Vagina (tissue), 2 donors: ENCODE measurements around the gene HRCT1. TPM values are rescaled to one million over a fixed set of nuclear protein-coding genes. Genes with fewer than 3 reads are reported as not detected.

Source experiments
- DNase-seq, 2 donors: peaks; one replicate each; pipeline ENCODE4 v3.0.0-alpha.2; 2017; ENCODE audit errors: extremely low spot score in 2 of 2
- H3K27ac ChIP-seq: fragments of 200-600 bp; sonication (generic); one replicate; pipeline ENCODE4 v1.5.1; 2019
- H3K27me3 ChIP-seq: fragments of 200-600 bp; sonication (generic); one replicate; pipeline ENCODE4 v1.5.1; 2019
- H3K36me3 ChIP-seq, 2 donors: fragments of 200-600 bp; sonication (generic); one replicate each; pipeline ENCODE4 v1.5.1; 2017 to 2019
- H3K4me1 ChIP-seq: fragments of 200-600 bp; sonication (generic); one replicate; pipeline ENCODE4 v1.5.1; 2019
- H3K4me3 ChIP-seq, 2 donors: fragments of 200-600 bp; sonication (generic); 1 replicate in 1 of 2; 2 replicates in 1 of 2; pipeline ENCODE4 v1.5.1; 2016 to 2019
- H3K9me3 ChIP-seq: fragments of 200-600 bp; sonication (generic); one replicate; pipeline ENCODE4 v1.5.1; 2019
- POLR2A ChIP-seq, 2 donors: fragments of 450-650 bp; IDR thresholded peaks; one replicate each; pipeline ENCODE4 v1.6.1; 2017; ENCODE audit warnings: antibody characterized with exemption in 2 of 2, mild to moderate bottlenecking in 2 of 2, moderate library complexity in 2 of 2
- POLR2AphosphoS5 ChIP-seq, 2 donors: sonication (generic); formaldehyde crosslinking; IDR thresholded peaks; one replicate each; pipeline ENCODE4 v1.9.0; 2017; ENCODE audit warnings: antibody characterized with exemption in 2 of 2, mild to moderate bottlenecking in 2 of 2, low read depth in 1 of 2; ENCODE audit not compliant: insufficient read depth in 1 of 2
- intact Hi-C: fragments of 100-400 bp; cut with DNase I; formaldehyde crosslinking; loops from one replicate; pipeline ENCODE4 v1.15.1; 2023
- total RNA-seq: library from RNA; depleted of rRNA; stranded (reverse); fragments of >200 nt; gene quantifications from one replicate; pipeline ENCODE4 v1.2.3, GENCODE V29; 2016
- TF ChIP-seq, protein P1 (sequence below), 3 experiments: fragments of 450-650 bp in 2 of 3; fragments of 200-600 bp in 1 of 3; sonication (generic) in 1 of 3; IDR thresholded peaks; one replicate each; pipeline ENCODE4 v1.5.1; 2017 to 2019; ENCODE audit warnings: antibody characterized with exemption in 3 of 3, mild to moderate bottlenecking in 2 of 3, moderate library complexity in 2 of 3

The HRCT1 gene
- total RNA-seq, 1 donor from 2014 or later = 5.4 TPM

DNA sequence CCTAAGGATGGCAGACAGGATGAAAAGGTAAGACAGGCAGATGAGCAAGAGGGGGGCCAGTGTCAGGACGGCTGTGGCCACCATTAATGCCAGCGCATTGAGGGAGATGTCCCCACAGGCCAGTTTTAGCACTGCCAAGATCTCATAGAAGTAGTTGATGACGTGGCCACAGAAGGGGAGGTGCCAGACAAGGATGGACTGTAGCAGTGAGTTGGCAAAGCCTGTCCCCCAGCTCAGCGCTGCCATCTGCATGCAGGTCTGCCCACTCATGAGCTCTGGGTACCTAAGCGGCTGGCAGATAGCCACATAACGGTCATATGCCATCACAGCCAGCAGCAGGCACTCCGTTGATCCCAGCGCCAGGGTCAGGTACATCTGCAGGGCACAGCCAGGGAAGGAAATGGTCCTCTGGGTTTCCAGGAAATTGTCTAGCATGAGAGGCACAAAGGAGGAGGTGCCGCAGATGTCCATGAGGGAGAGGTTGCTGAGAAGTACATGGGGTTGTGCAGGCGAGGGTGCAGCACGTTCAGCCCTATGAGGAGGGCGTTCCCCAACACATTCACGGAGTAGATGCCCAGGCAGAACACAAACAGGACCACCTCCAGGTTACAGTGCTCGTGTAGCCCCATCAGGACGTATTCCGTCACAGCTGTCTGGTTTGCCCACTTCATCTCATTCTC lies 46.6 kb upstream of the HRCT1 start:
- Histone ChIP-seq H3K36me3 (no peaks in the 10 kb centered on the region), H3K27ac (no peak overlapping the region), H3K27me3 (no peaks in the 10 kb centered on the region), H3K4me3 (no peak overlapping the region), H3K9me3 (no peaks in the 10 kb centered on the region), H3K4me1 (peaks cover 13% of the 10 kb centered on the region)
- TF ChIP-seq POLR2AphosphoS5 (IDR thresholded peaks at IDR 0.05; ENCODE audit: insufficient read depth in 1 of 2, low read depth in 1 of 2) (peak in 1 of 2 donors; percentile 10), POLR2A (IDR thresholded peaks at IDR 0.05) (no peak)
- DNase-seq = peak; percentile 80 to 81
- intact Hi-C loops = no loop called here

DNA sequence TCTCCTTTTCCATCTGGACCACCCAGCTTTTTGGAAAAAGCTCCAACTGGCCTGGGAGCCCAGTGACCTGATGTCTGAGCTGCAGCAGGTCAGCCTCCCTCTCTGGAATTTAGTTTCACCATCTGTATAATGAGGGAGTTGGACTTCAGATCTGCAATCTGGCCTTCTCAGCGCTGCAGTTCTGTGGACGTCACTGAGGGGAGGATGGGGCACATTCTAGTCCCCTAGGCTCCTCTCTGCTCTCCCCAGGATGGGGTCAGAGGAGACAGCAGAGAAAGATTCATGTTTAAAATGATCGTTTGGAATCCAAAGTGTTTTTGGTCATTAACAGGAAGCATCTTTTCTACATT lies 46.0 kb upstream of the HRCT1 start:
- Histone ChIP-seq H3K4me3 (no peak overlapping the region), H3K27me3 (no peaks in the 10 kb centered on the region), H3K36me3 (no peaks in the 10 kb centered on the region), H3K4me1 (peaks cover 13% of the 10 kb centered on the region), H3K9me3 (no peaks in the 10 kb centered on the region), H3K27ac (no peak overlapping the region)
- intact Hi-C loops = no loop called here
- TF ChIP-seq POLR2AphosphoS5 (IDR thresholded peaks at IDR 0.05; ENCODE audit: insufficient read depth in 1 of 2, low read depth in 1 of 2) = no peak
- TF ChIP-seq, protein P1, sequence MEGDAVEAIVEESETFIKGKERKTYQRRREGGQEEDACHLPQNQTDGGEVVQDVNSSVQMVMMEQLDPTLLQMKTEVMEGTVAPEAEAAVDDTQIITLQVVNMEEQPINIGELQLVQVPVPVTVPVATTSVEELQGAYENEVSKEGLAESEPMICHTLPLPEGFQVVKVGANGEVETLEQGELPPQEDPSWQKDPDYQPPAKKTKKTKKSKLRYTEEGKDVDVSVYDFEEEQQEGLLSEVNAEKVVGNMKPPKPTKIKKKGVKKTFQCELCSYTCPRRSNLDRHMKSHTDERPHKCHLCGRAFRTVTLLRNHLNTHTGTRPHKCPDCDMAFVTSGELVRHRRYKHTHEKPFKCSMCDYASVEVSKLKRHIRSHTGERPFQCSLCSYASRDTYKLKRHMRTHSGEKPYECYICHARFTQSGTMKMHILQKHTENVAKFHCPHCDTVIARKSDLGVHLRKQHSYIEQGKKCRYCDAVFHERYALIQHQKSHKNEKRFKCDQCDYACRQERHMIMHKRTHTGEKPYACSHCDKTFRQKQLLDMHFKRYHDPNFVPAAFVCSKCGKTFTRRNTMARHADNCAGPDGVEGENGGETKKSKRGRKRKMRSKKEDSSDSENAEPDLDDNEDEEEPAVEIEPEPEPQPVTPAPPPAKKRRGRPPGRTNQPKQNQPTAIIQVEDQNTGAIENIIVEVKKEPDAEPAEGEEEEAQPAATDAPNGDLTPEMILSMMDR (IDR thresholded peaks at IDR 0.05) = no peak
- no peak for TF ChIP-seq POLR2A (IDR thresholded peaks at IDR 0.05)
- no peak for DNase-seq

DNA sequence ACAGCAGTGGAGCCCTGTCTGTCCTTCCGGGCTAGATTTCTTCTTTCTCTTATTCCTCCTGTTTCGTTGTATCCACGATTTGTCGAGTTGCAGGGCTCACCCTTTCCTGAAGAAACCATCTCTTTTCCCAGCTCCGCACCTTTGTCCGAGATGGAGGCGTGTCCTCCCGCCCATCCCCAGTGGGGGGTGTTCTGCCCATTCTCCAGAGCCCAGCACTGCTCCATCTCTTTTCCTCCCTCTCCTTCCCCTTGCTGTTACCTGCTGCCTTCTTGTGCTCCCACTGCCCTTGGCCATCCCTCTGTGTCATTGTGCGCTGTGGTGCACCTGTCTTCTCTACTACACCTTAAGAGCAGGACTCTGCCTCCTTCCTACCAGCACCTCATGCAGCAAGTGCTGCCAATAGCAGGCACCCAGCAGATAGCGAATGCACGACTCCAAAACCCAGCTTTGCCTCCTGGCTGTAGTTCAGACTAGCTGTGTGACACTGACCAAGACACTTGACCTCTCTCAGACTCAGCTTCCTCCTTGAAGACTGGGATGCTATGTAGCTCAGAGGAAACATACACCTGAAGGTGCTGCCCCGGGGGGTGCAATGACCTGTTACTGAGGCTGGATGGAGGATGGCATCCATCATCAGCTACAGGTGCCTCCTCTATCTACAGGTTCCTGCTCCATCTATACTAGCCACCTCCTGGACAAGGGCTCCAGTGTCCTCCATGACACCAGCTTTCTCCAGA lies 44.7 kb upstream of the HRCT1 start:
- Histone ChIP-seq H3K27me3 (no peaks in the 10 kb centered on the region), H3K4me1 (peaks cover 13% of the 10 kb centered on the region), H3K27ac (no peak overlapping the region), H3K4me3 (no peak overlapping the region), H3K9me3 (no peaks in the 10 kb centered on the region), H3K36me3 (no peaks in the 10 kb centered on the region)
- DNase-seq = no peak
- TF ChIP-seq, protein P1 (IDR thresholded peaks at IDR 0.05) = no peak
- no peak for TF ChIP-seq POLR2AphosphoS5 (IDR thresholded peaks at IDR 0.05; ENCODE audit: insufficient read depth in 1 of 2, low read depth in 1 of 2)
- TF ChIP-seq POLR2A (IDR thresholded peaks at IDR 0.05) = no peak
- intact Hi-C loops = no loop called here

DNA sequence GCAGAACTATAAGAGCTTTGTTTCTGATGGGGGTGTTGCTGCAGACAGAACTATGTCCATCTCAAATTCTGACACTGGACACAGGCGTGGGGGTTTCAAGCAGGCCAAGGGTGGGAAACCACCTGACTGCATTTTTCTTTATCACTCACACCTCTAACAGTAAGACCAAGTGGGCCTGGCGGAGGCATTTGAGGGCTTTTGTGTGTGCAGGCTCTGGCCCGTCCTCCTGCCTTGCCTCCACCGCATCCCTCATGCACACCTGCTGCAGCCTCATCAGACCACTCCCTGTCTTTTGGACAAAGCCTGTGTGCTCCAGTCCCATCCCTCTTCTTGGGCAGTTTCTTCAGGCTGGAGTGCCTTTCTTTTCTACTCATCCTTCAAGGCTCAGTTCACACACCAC lies 43.7 kb upstream of the HRCT1 start:
- H3K9me3 ChIP-seq = no peaks in the 10 kb centered on the region
- TF ChIP-seq POLR2A (IDR thresholded peaks at IDR 0.05) (no peak), POLR2AphosphoS5 (IDR thresholded peaks at IDR 0.05; ENCODE audit: insufficient read depth in 1 of 2, low read depth in 1 of 2) (no peak)
- TF ChIP-seq, protein P1 (IDR thresholded peaks at IDR 0.05) = no peak
- DNase-seq = no peak
- H3K27ac ChIP-seq = no peak overlapping the region
- no peaks in the 10 kb centered on the region for H3K27me3 ChIP-seq
- no peaks in the 10 kb centered on the region for H3K36me3 ChIP-seq
- intact Hi-C loops = no loop called here
- H3K4me1 ChIP-seq = peaks cover 13% of the 10 kb centered on the region
- H3K4me3 ChIP-seq = no peak overlapping the region

DNA sequence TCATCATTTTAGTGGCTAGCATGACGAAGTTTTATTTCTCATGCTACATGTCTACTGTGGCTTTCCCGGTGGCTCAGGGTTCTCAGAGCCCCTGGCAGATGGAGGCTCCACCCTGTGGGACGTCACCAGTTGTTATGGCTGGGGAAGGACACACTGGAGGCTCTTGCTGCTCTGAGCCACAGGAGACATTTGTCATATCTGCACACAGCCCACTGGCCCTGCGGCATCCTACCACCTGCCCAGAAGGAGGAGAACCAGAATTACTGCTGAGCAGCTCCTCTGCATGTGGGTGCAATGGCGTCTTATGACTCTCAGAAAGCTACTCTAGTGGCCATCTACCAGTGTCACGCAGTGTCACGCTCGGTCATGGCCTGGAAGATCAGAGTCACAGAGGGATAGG lies 42.4 kb upstream of the HRCT1 start:
- intact Hi-C loops = no loop called here
- no peaks in the 10 kb centered on the region for H3K36me3 ChIP-seq
- DNase-seq = no peak

More for the DNA sequence above, 42.4 kb upstream of the HRCT1 start:
- H3K27ac ChIP-seq = no peak overlapping the region
- H3K4me1 ChIP-seq = peaks cover 13% of the 10 kb centered on the region
- TF ChIP-seq POLR2AphosphoS5 (IDR thresholded peaks at IDR 0.05; ENCODE audit: insufficient read depth in 1 of 2, low read depth in 1 of 2) = no peak
- no peaks in the 10 kb centered on the region for H3K27me3 ChIP-seq
- H3K4me3 ChIP-seq = no peak overlapping the region
- H3K9me3 ChIP-seq = no peaks in the 10 kb centered on the region
